GM10847 (cell line): ENCODE results near the gene PTH.

Source experiments
- POLR2A ChIP-seq: IDR thresholded peaks from 2 replicates; pipeline ENCODE4 v1.6.1; 2011; ENCODE audit not compliant: insufficient read length; ENCODE audit errors: extremely low read depth

Gene PTH

GRCh38 chr11:13495929-13496328 lies at the start of gene PTH:
Gene PTH, minus strand, starts transcription at chr11:13495997. Its CDS starts 3,142 bp downstream, at chr11:13492855.
- no peak for TF ChIP-seq POLR2A

- TF ChIP-seq POLR2A, result no peak
Measured at GRCh38 chr11:13538044-13538443, 42.2 kb upstream of the PTH start.

- TF ChIP-seq POLR2A, result no peak
Measured at GRCh38 chr11:13535819-13536218, 40.0 kb upstream of the PTH start.

- no peak for TF ChIP-seq POLR2A
Measured at GRCh38 chr11:13534358-13534757, 38.6 kb upstream of the PTH start.

- TF ChIP-seq POLR2A, result no peak
Measured at GRCh38 chr11:13525257-13525656, 29.5 kb upstream of the PTH start.

GRCh38 chr11:13503393-13503792 lies 7.6 kb upstream of the PTH start:
- TF ChIP-seq POLR2A, result no peak

GRCh38 chr11:13502492-13502891 lies 6.7 kb upstream of the PTH start:
- no peak for TF ChIP-seq POLR2A

GRCh38 chr11:13494051-13494450 lies 1.7 kb downstream of the PTH start:
- TF ChIP-seq POLR2A, result no peak

GRCh38 chr11:13487661-13488030 lies 8.2 kb downstream of the PTH start:
- TF ChIP-seq POLR2A, result no peak

GRCh38 chr11:13486926-13487660 lies 8.7 kb downstream of the PTH start:
- no peak for TF ChIP-seq POLR2A

- no peak for TF ChIP-seq POLR2A
Measured at GRCh38 chr11:13480198-13480597, 15.6 kb downstream of the PTH start.

GRCh38 chr11:13479688-13480087 lies 16.1 kb downstream of the PTH start:
- no peak for TF ChIP-seq POLR2A

- TF ChIP-seq POLR2A, result no peak
Measured at GRCh38 chr11:13475091-13475490, 20.7 kb downstream of the PTH start.

GRCh38 chr11:13473013-13473722 lies 22.6 kb downstream of the PTH start:
- no peak for TF ChIP-seq POLR2A

- TF ChIP-seq POLR2A, result no peak
Measured at GRCh38 chr11:13468750-13469149, 27.0 kb downstream of the PTH start.

- no peak for TF ChIP-seq POLR2A
Measured at GRCh38 chr11:13465909-13466371, 29.9 kb downstream of the PTH start.
